ENCODE measurements around the gene PWWP2A.

- TF ChIP-seq POLR2AphosphoS5 (IDR thresholded peaks at IDR 0.05; ENCODE audit: borderline replicate concordance, low read depth, low read length) (no peak), EZH2 (IDR thresholded peaks at IDR 0.05) (no peak), FOXP2 (optimal IDR thresholded peaks at IDR 0.05; ENCODE audit: control extremely low read depth, extremely low read length, insufficient read depth) (no peak)
Observed at GRCh38 chr5:160042671-160043070, 76.6 kb downstream of the PWWP2A start.

Data from SK-N-MC (cell line).